GM12872 (cell line): ENCODE data around the gene CALML3.

ENCODE experiments used
- CTCF ChIP-seq: IDR thresholded peaks from 3 replicates; pipeline ENCODE4 v1.5.1; 2011; ENCODE audit warnings: low read depth, mild to moderate bottlenecking, low read length, moderate library complexity; ENCODE audit not compliant: insufficient read depth

Gene CALML3

GRCh38 chr10:5518143-5518542, 6.6 kb upstream of the CALML3 start:
- no peak for TF ChIP-seq CTCF

- TF ChIP-seq CTCF = no peak
Measured at GRCh38 chr10:5519054-5519453, 5.7 kb upstream of the CALML3 start.

- TF ChIP-seq CTCF = no peak
Measured at GRCh38 chr10:5522913-5523560, 1.7 kb upstream of the CALML3 start.

- TF ChIP-seq CTCF = no peak
Measured at GRCh38 chr10:5523796-5524574, 776 bp upstream of the CALML3 start.

- no peak for TF ChIP-seq CTCF
Measured at GRCh38 chr10:5525561-5526341, 990 bp downstream of the CALML3 start.

- TF ChIP-seq CTCF = no peak
Measured at GRCh38 chr10:5526691-5527331, 2.0 kb downstream of the CALML3 start.
